ENCODE data around the gene ADAM8. TPM values are rescaled to one million over a fixed set of nuclear protein-coding genes. Genes with fewer than 3 reads are reported as not detected.

ADAM8 gene
- total and polyA plus RNA-seq, 2 of the 4 experiments (the other 2 are of a cell fraction) = under 0.01 to 0.74 TPM

DNA sequence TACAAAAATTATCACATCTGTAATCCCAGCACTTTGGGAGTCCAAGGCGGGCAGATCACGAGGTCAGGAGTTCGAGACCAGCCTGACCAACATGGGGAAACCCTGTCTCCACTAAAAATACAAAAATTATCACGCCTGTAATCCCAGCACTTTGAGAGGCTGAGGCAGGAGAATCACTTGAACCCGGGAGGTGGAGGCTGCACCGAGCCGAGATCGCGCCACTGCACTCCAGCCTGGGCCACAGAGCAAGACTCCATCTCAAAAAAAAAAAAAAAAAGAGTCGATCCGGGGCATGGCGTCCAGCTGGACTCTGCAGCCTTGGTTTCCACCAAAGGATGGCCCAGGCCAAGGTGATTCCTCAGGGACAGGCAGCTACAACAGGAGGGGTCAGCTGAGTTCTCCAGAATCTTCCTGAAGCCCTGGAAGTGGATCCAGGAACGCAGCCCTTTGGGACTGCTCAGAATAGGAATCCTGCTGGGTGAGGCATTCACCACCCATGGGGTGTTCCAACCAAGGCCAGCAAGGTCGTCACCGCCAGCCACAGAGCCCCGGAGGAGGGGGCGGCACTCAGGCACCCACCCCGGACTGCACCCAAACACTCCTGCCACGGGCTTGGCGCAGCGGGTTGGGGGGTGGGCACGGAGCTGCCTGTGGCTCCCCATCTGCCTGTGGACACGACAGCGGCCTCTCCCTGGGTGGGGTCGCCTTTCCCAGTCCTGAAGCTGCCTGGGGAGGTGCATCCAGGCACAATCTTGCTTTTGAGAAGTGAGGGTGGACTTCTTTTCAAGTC lies 58.7 kb downstream of the ADAM8 start:
- no TSS peak for BruUV-seq (replicated peaks)
- Histone ChIP-seq H4K20me1 (ENCODE audit: insufficient read depth, low read length) (no peaks in the 10 kb centered on the region), H4K5ac (ENCODE audit: low read depth, low read length) (no peak overlapping the region), H3K9ac (ENCODE audit: low read depth, low read length) (no peak overlapping the region), H2BK15ac (ENCODE audit: low read depth, low read length) (no peak overlapping the region), H3K79me1 (ENCODE audit: low read depth in 1 of 2, low read length in 2 of 2) (no peaks in the 10 kb centered on the region), H3K14ac (replicated peaks; ENCODE audit: low read depth, low read length) (no peak overlapping the region), H3K23ac (ENCODE audit: low read depth, low read length) (no peak overlapping the region), H3K27ac (ENCODE audit: insufficient read depth, low read length) (no peak overlapping the region), H3K9me3 (ENCODE audit: control insufficient read depth, insufficient read depth, low read length) (peaks cover 2% of the 10 kb centered on the region; the same call in 1 of the 2 replicates), H2BK120ac (ENCODE audit: low read depth, low read length) (no peak overlapping the region), H3K9me1 (ENCODE audit: insufficient read depth, low read length) (no peaks in the 10 kb centered on the region), H2AK5ac (ENCODE audit: low read depth, low read length) (no peak overlapping the region), H2BK20ac (ENCODE audit: low read depth, low read length) (no peak overlapping the region), H2AFZ (replicated peaks; ENCODE audit: low read length, poor library complexity) (no peak overlapping the region), H4K91ac (ENCODE audit: insufficient read depth, low read depth, low read length) (no peak overlapping the region), H3K4me2 (ENCODE audit: low read depth, low read length) (no peak overlapping the region), H4K8ac (ENCODE audit: low read depth in 2 of 2, low read length in 2 of 2) (no peak overlapping the region), H3K18ac (ENCODE audit: low read depth, low read length) (no peak overlapping the region), H3K56ac (ENCODE audit: extremely low read depth, insufficient read depth, low read length) (no peak overlapping the region), H2AK9ac (replicated peaks; ENCODE audit: low read depth, low read length, poor library complexity) (no peak overlapping the region), H2BK5ac (ENCODE audit: low read depth, low read length, poor library complexity, severe bottlenecking) (no peak overlapping the region), H3K36me3 (ENCODE audit: control insufficient read depth, insufficient read depth, low read length) (no peaks in the 10 kb centered on the region), H3K4me3 (ENCODE audit: insufficient read depth, low read depth, low read length) (no peak overlapping the region), H3K4me1 (ENCODE audit: control insufficient read depth, insufficient read depth, low read length) (no peaks in the 10 kb centered on the region), H3K4ac (ENCODE audit: low read depth, low read length) (no peak overlapping the region), H3K27me3 (ENCODE audit: control insufficient read depth, insufficient read depth, low read length) (peaks cover 12% of the 10 kb centered on the region; the same call in 1 of the 2 replicates)
- ATAC-seq (ENCODE audit: low read depth) (no peak), DNase-seq (no peak)
- POLR2A ChIA-PET (ENCODE audit: unreplicated experiment) = no interaction called here
- CTCF ChIA-PET = interaction anchor here (0.6 kb wide), 1 partner anchor 861 kb away, joined by 4 read pairs; no protein-coding TSS in a partner anchor
- intact Hi-C loops (cut with micrococcal nuclease) = no loop called here
- in situ Hi-C loops (cut with MboI; ENCODE audit: low sequenced_read_pairs) = no loop called here
- dilution Hi-C loops (cut with HindIII; ENCODE audit: low sequenced_read_pairs, unreplicated experiment) = no loop called here
- TF ChIP-seq RFX5 (IDR thresholded peaks at IDR 0.05; ENCODE audit: low read depth, low read length) = no peak
- no peak for TF ChIP-seq MXI1 (IDR thresholded peaks at IDR 0.05; ENCODE audit: borderline replicate concordance, low read depth, low read length)
- TF ChIP-seq, protein P1, sequence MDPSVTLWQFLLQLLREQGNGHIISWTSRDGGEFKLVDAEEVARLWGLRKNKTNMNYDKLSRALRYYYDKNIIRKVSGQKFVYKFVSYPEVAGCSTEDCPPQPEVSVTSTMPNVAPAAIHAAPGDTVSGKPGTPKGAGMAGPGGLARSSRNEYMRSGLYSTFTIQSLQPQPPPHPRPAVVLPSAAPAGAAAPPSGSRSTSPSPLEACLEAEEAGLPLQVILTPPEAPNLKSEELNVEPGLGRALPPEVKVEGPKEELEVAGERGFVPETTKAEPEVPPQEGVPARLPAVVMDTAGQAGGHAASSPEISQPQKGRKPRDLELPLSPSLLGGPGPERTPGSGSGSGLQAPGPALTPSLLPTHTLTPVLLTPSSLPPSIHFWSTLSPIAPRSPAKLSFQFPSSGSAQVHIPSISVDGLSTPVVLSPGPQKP (IDR thresholded peaks at IDR 0.05; ENCODE audit: borderline replicate concordance, low read depth, low read length) = no peak
- no peak for TF ChIP-seq MAZ (IDR thresholded peaks at IDR 0.05; ENCODE audit: borderline replicate concordance, low read depth, low read length)
- no CpG with 5 or more reads among the region's 25 CpGs for WGBS, 2 experiments (ENCODE audit: extremely low coverage in 2 of 2, insufficient read length in 1 of 2)
